Measurements from ENCODE around the gene PLXND1.

The PLXND1 gene

GRCh38 chr3:129586746-129587430 lies 19.6 kb downstream of the PLXND1 start:
- DNase-seq (ENCODE audit: low spot score in 2 of 2), result no peak
- Histone ChIP-seq H3K27me3 (ENCODE audit: low read depth) (no peaks in the 10 kb centered on the region), H3K4me3 (no peak overlapping the region), H3K9me3 (no peaks in the 10 kb centered on the region), H3K36me3 (replicated peaks) (no peaks in the 10 kb centered on the region; the same call in 1 of the 2 replicates), H3K4me1 (peaks cover 5% of the 10 kb centered on the region)
- in situ Hi-C loops (cut with MboI; ENCODE audit: low sequenced_read_pairs), result no loop called here

- peaks cover 5% of the 10 kb centered on the region for H3K4me1 ChIP-seq
- in situ Hi-C loops (cut with MboI; ENCODE audit: low sequenced_read_pairs), result no loop called here
- no peak overlapping the region for H3K4me3 ChIP-seq
- H3K9me3 ChIP-seq, result no peaks in the 10 kb centered on the region
- H3K27me3 ChIP-seq (ENCODE audit: low read depth), result no peaks in the 10 kb centered on the region
- H3K36me3 ChIP-seq (replicated peaks), result no peaks in the 10 kb centered on the region; the same call in 1 of the 2 replicates
- DNase-seq (ENCODE audit: low spot score in 2 of 2), result no peak
Measured at GRCh38 chr3:129585949-129586657, 20.4 kb downstream of the PLXND1 start.

GRCh38 chr3:129584631-129585030 lies 21.8 kb downstream of the PLXND1 start:
- Histone ChIP-seq H3K9me3 (no peaks in the 10 kb centered on the region), H3K4me3 (no peak overlapping the region), H3K4me1 (no peaks in the 10 kb centered on the region), H3K36me3 (replicated peaks) (no peaks in the 10 kb centered on the region; the same call in 1 of the 2 replicates), H3K27me3 (ENCODE audit: low read depth) (no peaks in the 10 kb centered on the region)
- in situ Hi-C loops (cut with MboI; ENCODE audit: low sequenced_read_pairs), result no loop called here
- DNase-seq (ENCODE audit: low spot score in 2 of 2), result no peak

- no peaks in the 10 kb centered on the region; the same call in 1 of the 2 replicates for H3K36me3 ChIP-seq (replicated peaks)
- no peaks in the 10 kb centered on the region for H3K4me1 ChIP-seq
- in situ Hi-C loops (cut with MboI; ENCODE audit: low sequenced_read_pairs), result no loop called here
Measured at GRCh38 chr3:129583289-129583688, 23.2 kb downstream of the PLXND1 start.

GRCh38 chr3:129582799-129583198 lies 23.7 kb downstream of the PLXND1 start:
- H3K9me3 ChIP-seq, result no peaks in the 10 kb centered on the region
- no peak for DNase-seq (ENCODE audit: low spot score in 2 of 2)
- H3K4me1 ChIP-seq, result no peaks in the 10 kb centered on the region
- in situ Hi-C loops (cut with MboI; ENCODE audit: low sequenced_read_pairs), result no loop called here
- H3K27me3 ChIP-seq (ENCODE audit: low read depth), result no peaks in the 10 kb centered on the region
- peaks cover 4% of the 10 kb centered on the region for H3K36me3 ChIP-seq (replicated peaks)
- H3K4me3 ChIP-seq, result no peak overlapping the region

More at GRCh38 chr3:129583289-129583688, 23.2 kb downstream of the PLXND1 start:
- Histone ChIP-seq H3K4me3 (no peak overlapping the region), H3K9me3 (no peaks in the 10 kb centered on the region), H3K27me3 (ENCODE audit: low read depth) (no peaks in the 10 kb centered on the region)
- no peak for DNase-seq (ENCODE audit: low spot score in 2 of 2)

- no peaks in the 10 kb centered on the region for H3K27me3 ChIP-seq (ENCODE audit: low read depth)
- in situ Hi-C loops (cut with MboI; ENCODE audit: low sequenced_read_pairs), result no loop called here
- H3K9me3 ChIP-seq, result no peaks in the 10 kb centered on the region
- no peak overlapping the region for H3K4me3 ChIP-seq
- DNase-seq (ENCODE audit: low spot score in 2 of 2), result no peak
- peaks cover 8% of the 10 kb centered on the region for H3K36me3 ChIP-seq (replicated peaks)
- no peaks in the 10 kb centered on the region for H3K4me1 ChIP-seq
Measured at GRCh38 chr3:129581623-129582022, 24.9 kb downstream of the PLXND1 start.

- in situ Hi-C loops (cut with MboI; ENCODE audit: low sequenced_read_pairs), result no loop called here
- peaks cover 8% of the 10 kb centered on the region for H3K36me3 ChIP-seq (replicated peaks)
Measured at GRCh38 chr3:129579991-129580390, 26.5 kb downstream of the PLXND1 start.

GRCh38 chr3:129577925-129578786 lies 28.3 kb downstream of the PLXND1 start:
- no peaks in the 10 kb centered on the region for H3K4me1 ChIP-seq
- H3K36me3 ChIP-seq (replicated peaks), result peaks cover 8% of the 10 kb centered on the region
- H3K9me3 ChIP-seq, result no peaks in the 10 kb centered on the region
- in situ Hi-C loops (cut with MboI; ENCODE audit: low sequenced_read_pairs), result no loop called here
- no peak for DNase-seq (ENCODE audit: low spot score in 2 of 2)
- no peaks in the 10 kb centered on the region for H3K27me3 ChIP-seq (ENCODE audit: low read depth)
- H3K4me3 ChIP-seq, result no peak overlapping the region

More at GRCh38 chr3:129579991-129580390, 26.5 kb downstream of the PLXND1 start:
- no peaks in the 10 kb centered on the region for H3K9me3 ChIP-seq
- no peaks in the 10 kb centered on the region for H3K4me1 ChIP-seq
- H3K4me3 ChIP-seq, result no peak overlapping the region
- no peaks in the 10 kb centered on the region for H3K27me3 ChIP-seq (ENCODE audit: low read depth)
- DNase-seq (ENCODE audit: low spot score in 2 of 2), result no peak

- no peaks in the 10 kb centered on the region for H3K9me3 ChIP-seq
- in situ Hi-C loops (cut with MboI; ENCODE audit: low sequenced_read_pairs), result no loop called here
- no peak overlapping the region for H3K4me3 ChIP-seq
- no peaks in the 10 kb centered on the region for H3K4me1 ChIP-seq
- H3K36me3 ChIP-seq (replicated peaks), result peaks cover 8% of the 10 kb centered on the region
- H3K27me3 ChIP-seq (ENCODE audit: low read depth), result no peaks in the 10 kb centered on the region
- no peak for DNase-seq (ENCODE audit: low spot score in 2 of 2)
Measured at GRCh38 chr3:129577366-129577765, 29.1 kb downstream of the PLXND1 start.

GRCh38 chr3:129576514-129577352 lies 29.7 kb downstream of the PLXND1 start:
- no peak overlapping the region for H3K4me3 ChIP-seq
- H3K9me3 ChIP-seq, result no peaks in the 10 kb centered on the region
- in situ Hi-C loops (cut with MboI; ENCODE audit: low sequenced_read_pairs), result no loop called here
- no peaks in the 10 kb centered on the region for H3K27me3 ChIP-seq (ENCODE audit: low read depth)
- no peaks in the 10 kb centered on the region for H3K4me1 ChIP-seq
- no peak for DNase-seq (ENCODE audit: low spot score in 2 of 2)
- H3K36me3 ChIP-seq (replicated peaks), result peaks cover 8% of the 10 kb centered on the region

GRCh38 chr3:129575997-129576384 lies 30.5 kb downstream of the PLXND1 start:
- Histone ChIP-seq H3K36me3 (replicated peaks) (peaks cover 8% of the 10 kb centered on the region), H3K27me3 (ENCODE audit: low read depth) (no peaks in the 10 kb centered on the region), H3K4me3 (no peak overlapping the region), H3K9me3 (no peaks in the 10 kb centered on the region), H3K4me1 (no peaks in the 10 kb centered on the region)
- in situ Hi-C loops (cut with MboI; ENCODE audit: low sequenced_read_pairs), result no loop called here
- no peak for DNase-seq (ENCODE audit: low spot score in 2 of 2)

GRCh38 chr3:129575233-129575996 lies 31.1 kb downstream of the PLXND1 start:
- Histone ChIP-seq H3K4me3 (no peak overlapping the region), H3K4me1 (no peaks in the 10 kb centered on the region), H3K36me3 (replicated peaks) (peaks cover 8% of the 10 kb centered on the region), H3K27me3 (ENCODE audit: low read depth) (no peaks in the 10 kb centered on the region), H3K9me3 (no peaks in the 10 kb centered on the region)
- in situ Hi-C loops (cut with MboI; ENCODE audit: low sequenced_read_pairs), result no loop called here
- no peak for DNase-seq (ENCODE audit: low spot score in 2 of 2)
